Transverse colon (tissue), 3 donors: ENCODE data around the gene HSPH1.

Experiments used
- POLR2A ChIP-seq: fragments of 450-650 bp; IDR thresholded peaks from one replicate; pipeline ENCODE4 v1.6.1; 2016; ENCODE audit warnings: antibody characterized with exemption, mild to moderate bottlenecking, moderate library complexity
- TF ChIP-seq, protein P1 (sequence below), 5 experiments: fragments of 200-600 bp in 3 of 5; fragments of 450-650 bp in 2 of 5; sonication (generic) in 3 of 5; IDR thresholded peaks; 1 replicate in 2 of 5; 2 replicates in 3 of 5; pipeline ENCODE4 v1.5.1; 2016 to 2017; ENCODE audit warnings: antibody characterized with exemption in 5 of 5, inconsistent platforms in 3 of 5, mild to moderate bottlenecking in 2 of 5, moderate library complexity in 1 of 5

DNA sequence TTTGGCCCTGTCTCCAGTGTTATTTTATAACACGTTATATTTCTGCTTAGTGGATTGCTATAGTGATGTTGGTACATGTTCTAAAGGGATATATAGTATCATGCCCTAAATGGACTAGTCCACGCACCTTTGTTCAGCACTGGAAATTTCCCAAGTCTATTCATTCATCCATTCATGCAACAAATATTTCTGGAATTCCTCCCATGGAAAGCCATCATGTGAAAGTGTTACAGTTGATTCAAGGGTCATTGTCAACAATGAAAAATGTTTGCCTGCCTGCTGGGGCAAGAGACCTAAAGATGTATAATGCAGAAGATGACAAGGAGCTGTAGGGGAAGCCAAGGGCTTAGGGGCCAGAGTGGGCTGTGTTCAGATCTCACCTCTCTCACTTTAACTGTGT, 10.8 kb upstream of the HSPH1 start:
- no peak for TF ChIP-seq POLR2A
- TF ChIP-seq, protein P1, sequence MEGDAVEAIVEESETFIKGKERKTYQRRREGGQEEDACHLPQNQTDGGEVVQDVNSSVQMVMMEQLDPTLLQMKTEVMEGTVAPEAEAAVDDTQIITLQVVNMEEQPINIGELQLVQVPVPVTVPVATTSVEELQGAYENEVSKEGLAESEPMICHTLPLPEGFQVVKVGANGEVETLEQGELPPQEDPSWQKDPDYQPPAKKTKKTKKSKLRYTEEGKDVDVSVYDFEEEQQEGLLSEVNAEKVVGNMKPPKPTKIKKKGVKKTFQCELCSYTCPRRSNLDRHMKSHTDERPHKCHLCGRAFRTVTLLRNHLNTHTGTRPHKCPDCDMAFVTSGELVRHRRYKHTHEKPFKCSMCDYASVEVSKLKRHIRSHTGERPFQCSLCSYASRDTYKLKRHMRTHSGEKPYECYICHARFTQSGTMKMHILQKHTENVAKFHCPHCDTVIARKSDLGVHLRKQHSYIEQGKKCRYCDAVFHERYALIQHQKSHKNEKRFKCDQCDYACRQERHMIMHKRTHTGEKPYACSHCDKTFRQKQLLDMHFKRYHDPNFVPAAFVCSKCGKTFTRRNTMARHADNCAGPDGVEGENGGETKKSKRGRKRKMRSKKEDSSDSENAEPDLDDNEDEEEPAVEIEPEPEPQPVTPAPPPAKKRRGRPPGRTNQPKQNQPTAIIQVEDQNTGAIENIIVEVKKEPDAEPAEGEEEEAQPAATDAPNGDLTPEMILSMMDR (IDR thresholded peaks at IDR 0.05), result no peak
